Activated CD4-positive, CD25-positive, alpha-beta regulatory T cell treated with anti-CD3 and anti-CD28 coated beads, Interleukin-2, amount 50 U/mL, for 24 hours (primary cell): ENCODE results near the gene E4F1.

Source experiments
- ATAC-seq, 2 donors: fragments of 150-1000 bp; cut with Tn5 transposase; one replicate each; pipeline ENCODE4 v1.10.0; 2021; ENCODE audit warnings: mild to moderate bottlenecking in 1 of 2, moderate library complexity in 1 of 2

E4F1 gene

GRCh38 chr16:2275476-2276367 lies 52.3 kb downstream of the E4F1 start:
- ATAC-seq, result no peak

DNA sequence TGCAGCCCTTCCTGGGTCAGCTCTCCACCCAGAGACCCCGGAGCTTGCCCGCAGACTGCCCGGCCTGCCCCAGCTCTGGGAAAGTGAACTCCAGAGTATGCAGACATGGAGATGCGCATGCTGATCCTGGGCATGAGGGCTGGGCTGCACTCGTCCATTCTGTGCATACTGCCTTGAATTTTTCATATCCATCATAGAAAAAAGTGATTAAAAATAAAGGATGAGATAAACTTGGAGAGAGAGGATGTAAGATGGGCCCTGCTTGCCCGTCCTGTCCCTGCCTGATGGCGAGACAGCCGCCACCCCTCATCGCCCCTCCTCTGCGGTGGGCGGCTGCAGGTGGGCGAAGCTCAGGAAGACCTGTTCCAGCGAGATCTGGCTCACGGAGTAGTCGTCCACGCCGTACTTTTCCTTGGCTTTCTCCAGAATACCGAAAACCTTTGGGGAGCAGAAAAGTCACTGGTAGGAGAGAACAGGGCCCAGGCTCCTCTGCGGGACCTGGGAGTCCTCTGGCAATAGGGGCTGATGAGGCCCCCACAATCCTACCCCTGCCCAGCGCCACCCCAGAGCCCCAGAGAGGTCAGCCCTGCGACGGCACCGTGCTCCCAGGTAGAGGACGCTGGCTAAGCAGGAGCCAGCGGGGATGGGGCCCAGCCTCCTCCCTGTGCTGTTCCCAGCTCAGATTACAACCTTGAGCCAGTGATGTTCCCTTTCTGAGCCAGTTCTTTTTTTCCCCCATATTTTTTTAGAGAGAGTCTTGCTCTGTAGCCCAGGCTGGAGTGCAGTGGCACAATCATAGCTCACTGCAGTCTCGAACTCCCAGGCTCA lies 53.2 kb downstream of the E4F1 start:
- ATAC-seq, result no peak

GRCh38 chr16:2277466-2278271 lies 54.3 kb downstream of the E4F1 start:
- no peak for ATAC-seq

DNA sequence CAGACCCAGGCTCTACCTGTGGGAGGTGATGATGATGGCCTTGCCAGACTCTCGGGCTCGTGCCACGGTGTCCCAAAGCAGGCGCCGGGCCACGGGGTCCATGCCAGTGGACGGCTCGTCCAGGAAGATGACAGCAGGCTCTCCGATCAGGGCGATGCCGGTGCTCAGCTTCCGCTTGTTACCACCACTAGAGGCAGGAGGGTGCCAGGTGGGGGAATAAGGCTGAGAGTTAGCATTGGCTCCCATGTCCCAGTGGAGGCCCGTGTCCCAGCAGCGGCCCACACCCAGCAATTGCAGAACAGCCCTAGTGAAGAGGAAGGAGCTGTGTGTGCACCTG lies 54.8 kb downstream of the E4F1 start:
- ATAC-seq, result no peak

GRCh38 chr16:2278956-2279800 lies 55.8 kb downstream of the E4F1 start:
- ATAC-seq, result no peak

DNA sequence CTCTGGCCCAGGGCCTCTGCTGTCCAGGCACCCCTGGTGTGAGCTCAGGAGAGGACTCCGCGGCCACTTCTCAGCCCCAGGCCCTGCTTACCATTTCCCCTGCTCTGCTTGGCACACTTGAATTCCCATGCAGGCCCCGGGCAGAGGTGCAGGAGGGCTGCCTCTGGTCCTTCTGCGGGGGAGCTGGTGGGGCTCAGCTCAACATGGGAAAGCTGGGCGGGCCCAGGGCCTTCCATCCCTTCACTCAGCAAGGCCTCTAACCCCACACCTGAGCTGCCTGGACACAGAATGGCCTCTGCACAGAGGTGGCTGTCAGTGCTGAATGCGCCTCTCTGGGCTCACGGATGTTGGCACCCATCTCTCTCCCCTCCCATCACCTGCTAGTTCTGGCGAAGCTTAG lies 57.1 kb downstream of the E4F1 start:
- ATAC-seq, result no peak

GRCh38 chr16:2280981-2281542 lies 57.7 kb downstream of the E4F1 start:
- no peak for ATAC-seq

DNA sequence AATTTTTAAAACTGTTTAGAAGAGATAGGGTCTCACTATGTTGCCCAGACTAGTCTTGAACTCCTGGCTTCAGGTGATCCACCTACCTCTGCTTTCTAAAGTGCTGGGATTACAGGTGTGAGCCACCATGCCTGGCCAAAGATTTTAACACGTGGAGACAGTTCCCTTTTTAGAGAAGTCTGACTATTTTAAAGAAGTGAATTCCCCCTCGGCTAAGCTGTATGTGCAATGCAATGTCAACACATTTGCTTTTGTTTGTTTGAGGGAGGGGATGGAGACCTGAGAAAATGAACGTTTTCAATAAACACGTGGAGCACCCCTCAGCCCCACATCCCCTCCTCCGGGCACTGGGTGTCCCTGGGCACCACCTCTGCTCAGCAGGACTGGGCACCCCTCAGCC lies 58.9 kb downstream of the E4F1 start:
- no peak for ATAC-seq

DNA sequence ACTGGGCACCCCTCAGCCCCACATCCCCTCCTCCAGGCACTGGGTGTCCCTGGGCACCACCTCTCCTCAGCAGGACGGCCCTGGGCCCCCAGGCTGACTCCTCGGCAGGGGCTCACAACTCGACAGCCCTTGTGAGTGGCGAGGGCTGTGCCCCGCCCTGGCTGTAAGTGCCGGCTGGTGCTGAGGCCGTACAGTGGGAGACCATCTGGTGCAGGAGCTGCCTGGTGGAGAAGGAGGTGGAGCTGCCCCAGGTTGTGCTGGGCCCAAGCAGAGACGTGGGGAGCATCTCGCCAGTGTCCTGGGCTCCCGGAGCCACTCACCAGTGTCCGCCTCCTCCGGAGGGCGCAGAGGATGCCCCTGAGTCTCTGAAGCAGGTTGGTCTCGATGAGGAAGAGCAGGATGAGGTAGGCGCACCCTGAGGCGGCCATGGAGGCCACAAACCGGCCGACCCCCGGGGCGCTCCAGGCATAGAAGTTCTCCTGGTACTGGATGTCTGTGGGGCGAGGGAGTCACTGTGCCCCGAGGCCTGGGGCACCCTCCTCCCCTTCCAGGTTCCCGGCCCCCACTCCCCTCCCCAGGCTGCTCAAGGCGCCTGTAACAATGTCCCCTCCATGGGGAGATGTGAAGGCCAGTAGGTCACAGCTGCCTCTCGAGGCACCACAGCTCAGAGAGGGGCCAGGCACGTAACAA lies 59.6 kb downstream of the E4F1 start:
- no peak for ATAC-seq

DNA sequence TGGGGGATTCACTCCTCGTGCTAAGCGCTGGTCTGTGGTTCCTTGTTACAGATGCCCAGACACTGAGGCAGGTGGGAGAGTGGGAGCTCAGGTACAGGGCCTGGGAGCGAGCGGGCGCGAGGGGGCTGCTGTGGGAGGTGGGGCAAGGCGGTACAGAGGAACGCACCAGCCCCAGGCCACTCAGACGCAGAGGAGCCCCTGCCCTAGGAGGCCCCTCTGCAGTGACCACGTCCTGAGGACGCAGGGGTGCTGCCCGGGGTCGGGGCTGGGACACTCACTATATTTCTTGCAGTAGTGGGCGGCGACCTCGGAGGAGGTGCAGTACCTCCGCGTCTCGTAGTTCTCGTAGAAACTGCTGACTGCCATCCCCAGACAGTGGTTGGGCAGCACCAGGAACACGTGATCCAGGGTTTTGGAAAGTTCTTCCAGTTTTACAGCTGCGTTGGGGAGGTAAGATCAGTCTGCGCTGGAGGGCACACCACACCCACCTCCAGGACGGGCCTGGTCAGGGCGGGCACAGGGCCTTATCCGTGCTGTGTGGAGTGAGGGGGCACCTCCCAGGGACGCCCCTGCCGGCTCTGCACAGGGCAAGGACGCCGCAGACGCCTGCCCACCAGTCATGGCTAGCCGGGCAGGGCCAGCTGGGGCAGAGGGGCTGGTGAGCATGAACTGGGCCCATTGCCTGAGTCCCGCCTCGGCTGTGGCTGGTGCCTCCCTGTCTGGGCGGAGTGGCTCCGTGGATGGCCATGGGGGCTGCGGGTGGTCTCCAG lies 60.8 kb downstream of the E4F1 start:
- ATAC-seq, result no peak

GRCh38 chr16:2284797-2285576 lies 61.6 kb downstream of the E4F1 start:
- no peak for ATAC-seq
